ENCODE measurements around the gene SLC43A2. TPM values are rescaled to one million over a fixed set of nuclear protein-coding genes. Genes with fewer than 3 reads are reported as not detected.

The SLC43A2 gene
- polyA plus RNA-seq, 1 donor from 2014 or later, result 60.1 TPM

DNA sequence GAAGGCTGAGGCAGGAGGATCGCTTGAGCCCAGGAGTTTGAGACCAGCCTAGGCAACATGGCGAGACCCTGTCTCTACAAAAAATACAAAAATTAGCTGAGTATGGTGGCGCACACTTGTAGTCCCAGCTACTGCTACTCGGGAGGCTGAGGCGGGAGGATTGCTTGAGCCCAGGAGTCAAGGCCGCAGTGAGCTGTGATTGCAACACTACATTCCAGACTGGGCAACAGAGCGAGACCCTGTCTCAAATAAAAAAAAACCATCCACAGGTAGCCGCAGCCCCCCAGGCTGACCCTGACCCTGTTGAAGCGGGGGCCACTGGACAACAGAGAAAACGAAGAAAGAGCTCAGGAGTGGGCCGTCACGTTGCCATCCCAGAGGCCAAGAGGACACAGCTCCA lies 4.0 kb downstream of the SLC43A2 start:
- H3K4me3 ChIP-seq (ENCODE audit: low read length), result peak overlapping the region; percentile 96
- peaks cover 4% of the 10 kb centered on the region for H4K20me1 ChIP-seq (ENCODE audit: insufficient read depth)
- H3K79me2 ChIP-seq (replicated peaks; ENCODE audit: insufficient read depth, low read length), result peaks cover 43% of the 10 kb centered on the region
- no peaks in the 10 kb centered on the region for H3F3A ChIP-seq (ENCODE audit: insufficient read depth, low read length, poor library complexity, severe bottlenecking)
- H3K36me3 ChIP-seq (ENCODE audit: insufficient read depth, low read length), result peaks cover 14% of the 10 kb centered on the region
- H2AFZ ChIP-seq (ENCODE audit: low read depth, low read length), result no peak overlapping the region
- H3K4me2 ChIP-seq (ENCODE audit: low read length), result no peak overlapping the region
- H3K9ac ChIP-seq (ENCODE audit: low read length), result no peak overlapping the region
- H3K9me3 ChIP-seq (ENCODE audit: low read length), result no peaks in the 10 kb centered on the region
- TF ChIP-seq, protein P1, sequence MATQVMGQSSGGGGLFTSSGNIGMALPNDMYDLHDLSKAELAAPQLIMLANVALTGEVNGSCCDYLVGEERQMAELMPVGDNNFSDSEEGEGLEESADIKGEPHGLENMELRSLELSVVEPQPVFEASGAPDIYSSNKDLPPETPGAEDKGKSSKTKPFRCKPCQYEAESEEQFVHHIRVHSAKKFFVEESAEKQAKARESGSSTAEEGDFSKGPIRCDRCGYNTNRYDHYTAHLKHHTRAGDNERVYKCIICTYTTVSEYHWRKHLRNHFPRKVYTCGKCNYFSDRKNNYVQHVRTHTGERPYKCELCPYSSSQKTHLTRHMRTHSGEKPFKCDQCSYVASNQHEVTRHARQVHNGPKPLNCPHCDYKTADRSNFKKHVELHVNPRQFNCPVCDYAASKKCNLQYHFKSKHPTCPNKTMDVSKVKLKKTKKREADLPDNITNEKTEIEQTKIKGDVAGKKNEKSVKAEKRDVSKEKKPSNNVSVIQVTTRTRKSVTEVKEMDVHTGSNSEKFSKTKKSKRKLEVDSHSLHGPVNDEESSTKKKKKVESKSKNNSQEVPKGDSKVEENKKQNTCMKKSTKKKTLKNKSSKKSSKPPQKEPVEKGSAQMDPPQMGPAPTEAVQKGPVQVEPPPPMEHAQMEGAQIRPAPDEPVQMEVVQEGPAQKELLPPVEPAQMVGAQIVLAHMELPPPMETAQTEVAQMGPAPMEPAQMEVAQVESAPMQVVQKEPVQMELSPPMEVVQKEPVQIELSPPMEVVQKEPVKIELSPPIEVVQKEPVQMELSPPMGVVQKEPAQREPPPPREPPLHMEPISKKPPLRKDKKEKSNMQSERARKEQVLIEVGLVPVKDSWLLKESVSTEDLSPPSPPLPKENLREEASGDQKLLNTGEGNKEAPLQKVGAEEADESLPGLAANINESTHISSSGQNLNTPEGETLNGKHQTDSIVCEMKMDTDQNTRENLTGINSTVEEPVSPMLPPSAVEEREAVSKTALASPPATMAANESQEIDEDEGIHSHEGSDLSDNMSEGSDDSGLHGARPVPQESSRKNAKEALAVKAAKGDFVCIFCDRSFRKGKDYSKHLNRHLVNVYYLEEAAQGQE (IDR thresholded peaks at IDR 0.05; ENCODE audit: borderline replicate concordance), result no peak
- TF ChIP-seq MXI1 (conservative IDR thresholded peaks at IDR 0.05; ENCODE audit: poor library complexity, severe bottlenecking) (no peak), RAD21 (conservative IDR thresholded peaks at IDR 0.05) (no peak), SMC3 (conservative IDR thresholded peaks at IDR 0.05; ENCODE audit: poor library complexity) (no peak), EP300 (conservative IDR thresholded peaks at IDR 0.05; ENCODE audit: poor library complexity, severe bottlenecking) (no peak), POLR2AphosphoS5 (IDR thresholded peaks at IDR 0.05) (no peak), EZH2 (IDR thresholded peaks at IDR 0.05; ENCODE audit: borderline replicate concordance, insufficient read depth, low read length, poor library complexity, severe bottlenecking) (no peak), TAF1 (IDR thresholded peaks at IDR 0.05; ENCODE audit: low read depth) (no peak)
- TF ChIP-seq, protein P2, sequence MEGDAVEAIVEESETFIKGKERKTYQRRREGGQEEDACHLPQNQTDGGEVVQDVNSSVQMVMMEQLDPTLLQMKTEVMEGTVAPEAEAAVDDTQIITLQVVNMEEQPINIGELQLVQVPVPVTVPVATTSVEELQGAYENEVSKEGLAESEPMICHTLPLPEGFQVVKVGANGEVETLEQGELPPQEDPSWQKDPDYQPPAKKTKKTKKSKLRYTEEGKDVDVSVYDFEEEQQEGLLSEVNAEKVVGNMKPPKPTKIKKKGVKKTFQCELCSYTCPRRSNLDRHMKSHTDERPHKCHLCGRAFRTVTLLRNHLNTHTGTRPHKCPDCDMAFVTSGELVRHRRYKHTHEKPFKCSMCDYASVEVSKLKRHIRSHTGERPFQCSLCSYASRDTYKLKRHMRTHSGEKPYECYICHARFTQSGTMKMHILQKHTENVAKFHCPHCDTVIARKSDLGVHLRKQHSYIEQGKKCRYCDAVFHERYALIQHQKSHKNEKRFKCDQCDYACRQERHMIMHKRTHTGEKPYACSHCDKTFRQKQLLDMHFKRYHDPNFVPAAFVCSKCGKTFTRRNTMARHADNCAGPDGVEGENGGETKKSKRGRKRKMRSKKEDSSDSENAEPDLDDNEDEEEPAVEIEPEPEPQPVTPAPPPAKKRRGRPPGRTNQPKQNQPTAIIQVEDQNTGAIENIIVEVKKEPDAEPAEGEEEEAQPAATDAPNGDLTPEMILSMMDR (IDR thresholded peaks at IDR 0.05; ENCODE audit: poor library complexity, severe bottlenecking), result no peak
- H3K27ac ChIP-seq (ENCODE audit: low read length), result no peak overlapping the region
- H3K9me2 ChIP-seq (ENCODE audit: insufficient read depth, low read length), result no peaks in the 10 kb centered on the region
- H3K27me3 ChIP-seq (ENCODE audit: insufficient read depth, low read depth, low read length), result no peaks in the 10 kb centered on the region

DNA sequence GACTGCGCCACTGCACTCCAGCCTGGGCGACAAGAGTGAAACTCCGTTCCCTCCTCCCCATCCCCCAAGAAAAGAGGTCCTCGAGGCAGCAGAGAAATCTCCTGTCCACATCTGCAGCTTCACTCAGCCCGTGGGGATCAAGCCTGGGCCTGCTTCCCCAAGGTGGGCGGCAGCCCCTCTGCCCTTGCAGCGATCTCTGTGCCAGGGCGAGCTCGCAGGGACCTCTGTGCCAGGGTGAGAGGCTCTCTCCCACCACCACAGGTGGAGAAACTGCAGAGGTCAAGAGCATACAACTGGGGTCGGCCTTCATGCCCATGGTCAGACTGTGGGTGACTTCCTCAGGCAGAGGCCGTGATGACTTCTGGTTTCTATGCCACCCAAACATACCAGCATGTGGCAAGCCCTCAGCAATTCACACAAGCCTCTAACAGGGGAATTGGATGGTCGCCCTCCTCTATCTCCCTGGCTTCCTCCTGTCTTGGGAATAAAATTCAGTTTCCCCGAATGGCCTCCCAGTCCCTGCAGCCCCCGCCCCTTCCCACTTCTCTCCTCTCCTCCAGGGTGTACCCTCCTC lies 5.5 kb downstream of the SLC43A2 start:
- peaks cover 43% of the 10 kb centered on the region for H3K79me2 ChIP-seq (replicated peaks; ENCODE audit: insufficient read depth, low read length)

More for the DNA sequence above, 5.5 kb downstream of the SLC43A2 start:
- Histone ChIP-seq H4K20me1 (ENCODE audit: insufficient read depth) (peaks cover 4% of the 10 kb centered on the region), H3K4me3 (ENCODE audit: low read length) (no peak overlapping the region), H3K9ac (ENCODE audit: low read length) (no peak overlapping the region), H3K9me2 (ENCODE audit: insufficient read depth, low read length) (no peaks in the 10 kb centered on the region), H2AFZ (ENCODE audit: low read depth, low read length) (no peak overlapping the region), H3K27ac (ENCODE audit: low read length) (no peak overlapping the region), H3K9me3 (ENCODE audit: low read length) (no peaks in the 10 kb centered on the region), H3F3A (ENCODE audit: insufficient read depth, low read length, poor library complexity, severe bottlenecking) (no peaks in the 10 kb centered on the region), H3K36me3 (ENCODE audit: insufficient read depth, low read length) (peaks cover 14% of the 10 kb centered on the region), H3K4me2 (ENCODE audit: low read length) (no peak overlapping the region), H3K27me3 (ENCODE audit: insufficient read depth, low read depth, low read length) (no peaks in the 10 kb centered on the region)
- no peak for TF ChIP-seq SMC3 (conservative IDR thresholded peaks at IDR 0.05; ENCODE audit: poor library complexity)
- TF ChIP-seq EZH2 (IDR thresholded peaks at IDR 0.05; ENCODE audit: borderline replicate concordance, insufficient read depth, low read length, poor library complexity, severe bottlenecking), result no peak
- TF ChIP-seq EP300 (conservative IDR thresholded peaks at IDR 0.05; ENCODE audit: poor library complexity, severe bottlenecking), result no peak
- TF ChIP-seq POLR2AphosphoS5 (IDR thresholded peaks at IDR 0.05), result no peak
- no peak for TF ChIP-seq MXI1 (conservative IDR thresholded peaks at IDR 0.05; ENCODE audit: poor library complexity, severe bottlenecking)
- TF ChIP-seq, protein P2 (IDR thresholded peaks at IDR 0.05; ENCODE audit: poor library complexity, severe bottlenecking), result no peak
- no peak for TF ChIP-seq TAF1 (IDR thresholded peaks at IDR 0.05; ENCODE audit: low read depth)
- TF ChIP-seq, protein P1 (IDR thresholded peaks at IDR 0.05; ENCODE audit: borderline replicate concordance), result no peak
- no peak for TF ChIP-seq RAD21 (conservative IDR thresholded peaks at IDR 0.05)
